Measurements from ENCODE around the gene NPAS1. TPM values are rescaled to one million over a fixed set of nuclear protein-coding genes. Genes with fewer than 3 reads are reported as not detected.

Gene NPAS1
- total and polyA plus RNA-seq, 9 donors = 0.15 to 0.57 (median 0.31) TPM; not detected in 4

DNA sequence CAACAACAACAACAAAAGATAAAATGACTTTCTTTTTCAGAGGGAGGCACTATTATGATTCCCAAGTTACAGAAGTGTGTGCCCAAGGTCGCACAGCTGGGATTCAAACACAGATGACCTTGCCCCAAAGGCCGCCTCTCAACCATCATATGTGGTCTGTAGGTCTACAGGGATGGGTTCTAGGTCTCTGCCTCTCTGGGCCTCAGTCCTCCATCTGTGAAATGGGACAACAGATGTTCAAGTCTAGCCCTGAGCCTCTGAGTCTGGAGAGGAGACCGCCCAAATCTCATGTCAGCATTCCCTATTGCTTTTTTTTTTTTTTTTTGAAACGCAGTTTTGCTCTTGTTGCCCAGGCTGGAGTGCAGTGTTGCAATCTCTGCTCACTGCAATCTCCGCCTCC lies 4.9 kb downstream of the NPAS1 start:
- no peak for DNase-seq
- peaks cover 14% of the 10 kb centered on the region for H3K27me3 ChIP-seq
- no peak overlapping the region for H3K4me3 ChIP-seq
- intact Hi-C loops (cut with DNase I) = no loop called here
- WGBS, 3 donors = 47 to 64% (median 53%) methylated on average over 5 of the region's 5 CpGs
- no peak overlapping the region for H3K27ac ChIP-seq
- no peaks in the 10 kb centered on the region for H3K9me3 ChIP-seq
- no peaks in the 10 kb centered on the region for H3K36me3 ChIP-seq
- TF ChIP-seq CTCF (IDR thresholded peaks at IDR 0.05) (no peak), POLR2A (IDR thresholded peaks at IDR 0.05) (no peak), EP300 (IDR thresholded peaks at IDR 0.05) (no peak)
- H3K4me1 ChIP-seq (ENCODE audit: insufficient read depth) = peaks cover 9% of the 10 kb centered on the region

GRCh38 chr19:47026156-47026555 lies 6.5 kb downstream of the NPAS1 start:
- H3K4me3 ChIP-seq = no peak overlapping the region
- H3K27ac ChIP-seq = no peak overlapping the region
- H3K4me1 ChIP-seq (ENCODE audit: insufficient read depth) = peaks cover 2% of the 10 kb centered on the region
- H3K27me3 ChIP-seq = peaks cover 14% of the 10 kb centered on the region
- no peaks in the 10 kb centered on the region for H3K36me3 ChIP-seq
- H3K9me3 ChIP-seq = no peaks in the 10 kb centered on the region
- no peak for TF ChIP-seq POLR2A (IDR thresholded peaks at IDR 0.05)
- TF ChIP-seq EP300 (IDR thresholded peaks at IDR 0.05) = no peak
- TF ChIP-seq CTCF (IDR thresholded peaks at IDR 0.05) = no peak
- no peak for DNase-seq
- WGBS, 3 donors = 76 to 89% (median 86%) methylated on average over 2 of the region's 2 CpGs
- intact Hi-C loops (cut with DNase I) = no loop called here

GRCh38 chr19:47026889-47027288 lies 7.3 kb downstream of the NPAS1 start:
- H3K4me3 ChIP-seq = no peak overlapping the region
- no peaks in the 10 kb centered on the region for H3K4me1 ChIP-seq (ENCODE audit: insufficient read depth)
- H3K36me3 ChIP-seq = no peaks in the 10 kb centered on the region
- no peak overlapping the region for H3K27ac ChIP-seq
- intact Hi-C loops (cut with DNase I) = no loop called here
- no peaks in the 10 kb centered on the region for H3K9me3 ChIP-seq
- TF ChIP-seq CTCF (IDR thresholded peaks at IDR 0.05) = no peak
- WGBS, 3 donors = 85 to 88% (median 87%) methylated on average over 8 of the region's 8 CpGs
- peaks cover 7% of the 10 kb centered on the region for H3K27me3 ChIP-seq
- DNase-seq = no peak

- Histone ChIP-seq H3K36me3 (no peaks in the 10 kb centered on the region), H3K27me3 (peaks cover 1% of the 10 kb centered on the region), H3K27ac (no peak overlapping the region), H3K4me1 (ENCODE audit: insufficient read depth) (no peaks in the 10 kb centered on the region), H3K9me3 (no peaks in the 10 kb centered on the region), H3K4me3 (no peak overlapping the region)
- TF ChIP-seq EP300 (IDR thresholded peaks at IDR 0.05) (no peak), POLR2A (IDR thresholded peaks at IDR 0.05) (no peak), CTCF (IDR thresholded peaks at IDR 0.05) (no peak)
- DNase-seq = no peak
- intact Hi-C loops (cut with DNase I) = no loop called here
- WGBS, 3 donors = 26 to 39% (median 29%) methylated on average over 10 to 12 of the region's 12 CpGs
Observed at GRCh38 chr19:47027586-47028088, 8.0 kb downstream of the NPAS1 start.

Measured in ovary (tissue), 9 donors.